H1 (cell line): ENCODE data around the gene SLX9. TPM values are rescaled to one million over a fixed set of nuclear protein-coding genes. Genes with fewer than 3 reads are reported as not detected.

Experiments used
- CTCF ChIA-PET: fragments of 300-600 bp; sonication (Branson Sonifier 250); formaldehyde crosslinking; loops from one replicate; lab custom pipeline; 2021; ENCODE audit not compliant: partially characterized antibody; lab: Charles Lee
- POLR2A ChIA-PET: fragments of 300-600 bp; sonication (Branson Sonifier 250); formaldehyde crosslinking; loops from one replicate; lab custom pipeline; 2021; ENCODE audit warnings: inconsistent platforms; ENCODE audit not compliant: partially characterized antibody; lab: Charles Lee
- DNase-seq, 2 experiments: peaks; one replicate each; pipeline versions ENCODE4 v3.0.0 to v3.0.0-alpha.2; 2010 to 2022; ENCODE audit warnings: low spot score in 2 of 2, low read depth in 1 of 2, mixed read lengths in 1 of 2
- FAIRE-seq: peaks from 2 replicates; lab custom pipeline; 2011; peaks lifted over from hg19 to GRCh38; lab: Jason Lieb, UNC
- H2AFZ ChIP-seq: 2 replicates; pipeline ENCODE4 v1.8.1; 2012; ENCODE audit warnings: low read length, inconsistent platforms
- H2AK5ac ChIP-seq: 2 replicates; pipeline ENCODE4 v1.6.1; 2013; ENCODE audit warnings: low read depth, low read length
- H2BK120ac ChIP-seq: replicated peaks from 2 replicates; pipeline ENCODE3; 2013; ENCODE audit warnings: low read depth, low read length, inconsistent platforms
- H2BK12ac ChIP-seq: 2 replicates; pipeline ENCODE4 v1.6.1; 2013; ENCODE audit warnings: low read depth, low read length
- H2BK15ac ChIP-seq: 2 replicates; pipeline ENCODE4 v1.6.1; 2013; ENCODE audit warnings: low read length
- H2BK20ac ChIP-seq: 2 replicates; pipeline ENCODE4 v1.6.1; 2013; ENCODE audit warnings: low read length
- H2BK5ac ChIP-seq: 2 replicates; pipeline ENCODE4 v1.6.1; 2013; ENCODE audit warnings: low read depth, low read length
- H3K14ac ChIP-seq: 2 replicates; pipeline ENCODE4 v1.6.1; 2013; ENCODE audit warnings: inconsistent platforms; ENCODE audit not compliant: insufficient read length
- H3K18ac ChIP-seq: 2 replicates; pipeline ENCODE4 v1.6.1; 2013; ENCODE audit warnings: low read length; ENCODE audit errors: extremely low read depth
- H3K23ac ChIP-seq: 2 replicates; pipeline ENCODE4 v1.6.1; 2013; ENCODE audit warnings: inconsistent platforms; ENCODE audit not compliant: insufficient read length
- H3K23me2 ChIP-seq: 2 replicates; pipeline ENCODE4 v1.6.1; 2013; ENCODE audit warnings: low read depth, low read length
- H3K27ac ChIP-seq: 2 replicates; pipeline ENCODE4 v1.6.1; 2011; ENCODE audit warnings: low read depth, low read length, inconsistent platforms
- H3K27me3 ChIP-seq, 4 experiments: replicated peaks in 1 of 4; 1 replicate in 1 of 4; 2 replicates in 3 of 4; pipeline versions ENCODE4 v1.6.1 to v1.8.1; 2011 to 2013; ENCODE audit warnings: low read length in 3 of 4, mild to moderate bottlenecking in 3 of 4, inconsistent platforms in 2 of 4, mixed read lengths in 2 of 4, moderate library complexity in 1 of 4; ENCODE audit not compliant: control insufficient read depth in 3 of 4, insufficient read depth in 3 of 4; ENCODE audit errors: extremely low read depth in 1 of 4
- H3K36me3 ChIP-seq, 4 experiments: 2 replicates each; pipeline versions ENCODE4 v1.6.1 to v1.8.1; 2011 to 2013; ENCODE audit warnings: mild to moderate bottlenecking in 4 of 4, low read length in 3 of 4, moderate library complexity in 2 of 4, control low read depth in 1 of 4, inconsistent platforms in 1 of 4; ENCODE audit not compliant: insufficient read depth in 4 of 4, control insufficient read depth in 2 of 4
- H3K4ac ChIP-seq: replicated peaks from 2 replicates; pipeline ENCODE3; 2013; ENCODE audit warnings: low read length, low read depth, mixed read lengths, inconsistent platforms; ENCODE audit not compliant: insufficient read length
- H3K4me1 ChIP-seq, 4 experiments: replicated peaks in 1 of 4; 1 replicate in 1 of 4; 2 replicates in 3 of 4; pipeline versions ENCODE4 v1.6.1 to v1.8.1; 2011 to 2013; ENCODE audit warnings: low read length in 3 of 4, inconsistent platforms in 2 of 4, mixed read lengths in 1 of 4; ENCODE audit not compliant: insufficient read depth in 4 of 4, control insufficient read depth in 3 of 4
- H3K4me2 ChIP-seq, 2 experiments: 2 replicates each; pipeline versions ENCODE4 v1.6.1 to v1.8.1; 2011 to 2013; ENCODE audit warnings: low read depth in 2 of 2, low read length in 2 of 2, control low read depth in 1 of 2, inconsistent platforms in 1 of 2, mild to moderate bottlenecking in 1 of 2; ENCODE audit not compliant: insufficient read depth in 1 of 2
- H3K4me3 ChIP-seq, 4 experiments: fragments of 200-600, 300-600 bp in 1 of 4; sonication (generic), shearing (Covaris generic), sonication (Bioruptor Twin) in 1 of 4; 2 replicates each; pipeline versions ENCODE4 v1.5.1 to v1.8.1; 2011 to 2016; ENCODE audit warnings: low read length in 4 of 4, low read depth in 3 of 4, control low read depth in 2 of 4, inconsistent platforms in 2 of 4, mild to moderate bottlenecking in 2 of 4, mixed read lengths in 1 of 4, moderate library complexity in 1 of 4; ENCODE audit not compliant: insufficient read depth in 2 of 4; ENCODE audit errors: extremely low read depth in 1 of 4
- H3K56ac ChIP-seq: replicated peaks from 2 replicates; pipeline ENCODE3; 2013; ENCODE audit warnings: low read depth, mild to moderate bottlenecking, mixed read lengths, low read length, inconsistent platforms; ENCODE audit not compliant: insufficient read length
- H3K79me1 ChIP-seq: 2 replicates; pipeline ENCODE4 v1.6.1; 2013; ENCODE audit warnings: low read depth, low read length, control low read depth
- H3K79me2 ChIP-seq, 2 experiments: 2 replicates each; pipeline versions ENCODE4 v1.6.1 to v1.8.1; 2012 to 2013; ENCODE audit warnings: low read length in 2 of 2, mild to moderate bottlenecking in 2 of 2, inconsistent platforms in 1 of 2; ENCODE audit not compliant: insufficient read depth in 2 of 2, control insufficient read depth in 1 of 2
- H3K9ac ChIP-seq, 4 experiments: replicated peaks in 1 of 4; 1 replicate in 1 of 4; 2 replicates in 3 of 4; pipeline versions ENCODE4 v1.6.1 to v1.8.1; 2011 to 2013; ENCODE audit warnings: low read depth in 3 of 4, low read length in 3 of 4, control low read depth in 2 of 4, mild to moderate bottlenecking in 2 of 4, moderate library complexity in 2 of 4, inconsistent platforms in 1 of 4; ENCODE audit errors: extremely low read depth in 1 of 4
- H3K9me3 ChIP-seq, 2 experiments: 2 replicates each; pipeline versions ENCODE4 v1.6.1 to v1.8.1; 2012 to 2013; ENCODE audit warnings: mild to moderate bottlenecking in 2 of 2, moderate library complexity in 2 of 2, control low read depth in 1 of 2, inconsistent platforms in 1 of 2, low read depth in 1 of 2, low read length in 1 of 2, mixed read lengths in 1 of 2; ENCODE audit not compliant: insufficient read depth in 2 of 2
- H4K20me1 ChIP-seq, 2 experiments: replicated peaks in 1 of 2; 2 replicates each; pipeline versions ENCODE3 to v1.8.1; 2011 to 2013; ENCODE audit warnings: inconsistent platforms in 2 of 2, low read length in 2 of 2, mild to moderate bottlenecking in 1 of 2; ENCODE audit not compliant: insufficient read depth in 2 of 2, control insufficient read depth in 1 of 2
- H4K5ac ChIP-seq: 2 replicates; pipeline ENCODE4 v1.6.1; 2013; ENCODE audit warnings: low read length, low read depth, mixed read lengths, inconsistent platforms; ENCODE audit not compliant: insufficient read length
- H4K8ac ChIP-seq: 2 replicates; pipeline ENCODE4 v1.8.0; 2013; ENCODE audit warnings: mild to moderate bottlenecking, moderate library complexity, low read length, inconsistent platforms; ENCODE audit not compliant: insufficient read depth; ENCODE audit errors: extremely low read depth
- H4K91ac ChIP-seq: replicated peaks from 2 replicates; pipeline ENCODE3; 2013; ENCODE audit warnings: low read length, mixed read lengths, inconsistent platforms; ENCODE audit not compliant: insufficient read length
- CHD2 ChIP-seq: IDR thresholded peaks from 2 replicates; pipeline ENCODE4 v1.6.1; 2012; ENCODE audit warnings: low read length, improper control_type of control experiment
- HDAC6 ChIP-seq: IDR thresholded peaks from one replicate; pipeline ENCODE4 v1.7.1; 2012; ENCODE audit warnings: low read depth, mild to moderate bottlenecking, inconsistent platforms, low read length, moderate library complexity
- KDM4A ChIP-seq: IDR thresholded peaks from one replicate; pipeline ENCODE4 v1.7.1; 2012; ENCODE audit warnings: low read depth, mild to moderate bottlenecking, moderate library complexity, low read length, inconsistent platforms; ENCODE audit not compliant: severe bottlenecking
- NANOG ChIP-seq: IDR thresholded peaks from 2 replicates; pipeline ENCODE4 v1.6.1; 2011; ENCODE audit warnings: low read length, low read depth, mild to moderate bottlenecking, inconsistent platforms; ENCODE audit not compliant: insufficient read depth, poor library complexity, severe bottlenecking
- NRF1 ChIP-seq: IDR thresholded peaks from 2 replicates; pipeline ENCODE4 v1.6.1; 2011; ENCODE audit warnings: mild to moderate bottlenecking, low read depth, low read length, improper control_type of control experiment
- POLR2A ChIP-seq, 2 experiments: IDR thresholded peaks; 1 replicate in 1 of 2; 2 replicates in 1 of 2; pipeline ENCODE4 v1.6.1; 2011; ENCODE audit warnings: low read depth in 2 of 2, low read length in 2 of 2, mild to moderate bottlenecking in 2 of 2; ENCODE audit errors: control extremely low read depth in 1 of 2
- SP2 ChIP-seq: IDR thresholded peaks from 2 replicates; pipeline ENCODE4 v1.6.1; 2012; ENCODE audit warnings: mild to moderate bottlenecking, low read length, inconsistent platforms
- SRF ChIP-seq: IDR thresholded peaks from 2 replicates; pipeline ENCODE4 v1.6.1; 2011; ENCODE audit warnings: mild to moderate bottlenecking, low read depth, low read length, moderate library complexity
- TBP ChIP-seq: IDR thresholded peaks from 2 replicates; pipeline ENCODE4 v1.6.1; 2011; ENCODE audit warnings: low read depth, low read length, improper control_type of control experiment
- TCF12 ChIP-seq: IDR thresholded peaks from 2 replicates; pipeline ENCODE4 v1.6.1; 2011; ENCODE audit warnings: low read depth, mild to moderate bottlenecking, low read length
- WGBS, 2 experiments: shearing (Covaris generic) in 1 of 2; methylation state at CpG; one replicate each; pipeline versions ENCODE4 v1.1.6 to v1.1.7; 2013 to 2015; ENCODE audit warnings: low lambda C conversion rate in 2 of 2, mixed read lengths in 2 of 2, inconsistent platforms in 1 of 2, low coverage in 1 of 2, missing lambda C conversion rate in 1 of 2; ENCODE audit not compliant: insufficient replicate concordance in 2 of 2, insufficient coverage in 1 of 2, insufficient read length in 1 of 2; ENCODE audit errors: extremely low coverage in 1 of 2, missing lambda C conversion rate in 1 of 2; 5-methylcytosine and 5-hydroxymethylcytosine counted together
- polyA plus RNA-seq, 7 experiments: library from polyadenylated mRNA; depleted of rRNA in 3 of 7; stranded (reverse) in 5 of 7; unstranded in 2 of 7; fragments of >200 nt in 5 of 7; fragments of 200-250 nt in 2 of 7; gene quantifications; 1 replicate in 5 of 7; 2 replicates in 1 of 7; 4 replicates in 1 of 7; pipeline versions ENCODE4 v1.2.1 to v1.2.3, GENCODE V29; 2011 to 2013; ENCODE audit warnings: missing spikeins in 2 of 7, mixed read lengths in 2 of 7
- total RNA-seq: library from RNA; stranded (reverse); fragmentation: NEBNext Ultra II Directional; extraction: Animal tissue kit (Norgen Biotek cat#: 25700); gene quantifications from 2 replicates; pipeline ENCODE4 v1.2.1, GENCODE V29; 2021
- TF ChIP-seq, protein P1 (sequence below): IDR thresholded peaks from 2 replicates; pipeline ENCODE4 v1.6.1; 2011; ENCODE audit warnings: low read length, improper control_type of control experiment

The SLX9 gene
- total and polyA plus RNA-seq, 2 of the 8 experiments (the other 6 are each of a cell fraction or from before 2014, with no cell fraction given): 17.7 to 57.3 TPM

DNA sequence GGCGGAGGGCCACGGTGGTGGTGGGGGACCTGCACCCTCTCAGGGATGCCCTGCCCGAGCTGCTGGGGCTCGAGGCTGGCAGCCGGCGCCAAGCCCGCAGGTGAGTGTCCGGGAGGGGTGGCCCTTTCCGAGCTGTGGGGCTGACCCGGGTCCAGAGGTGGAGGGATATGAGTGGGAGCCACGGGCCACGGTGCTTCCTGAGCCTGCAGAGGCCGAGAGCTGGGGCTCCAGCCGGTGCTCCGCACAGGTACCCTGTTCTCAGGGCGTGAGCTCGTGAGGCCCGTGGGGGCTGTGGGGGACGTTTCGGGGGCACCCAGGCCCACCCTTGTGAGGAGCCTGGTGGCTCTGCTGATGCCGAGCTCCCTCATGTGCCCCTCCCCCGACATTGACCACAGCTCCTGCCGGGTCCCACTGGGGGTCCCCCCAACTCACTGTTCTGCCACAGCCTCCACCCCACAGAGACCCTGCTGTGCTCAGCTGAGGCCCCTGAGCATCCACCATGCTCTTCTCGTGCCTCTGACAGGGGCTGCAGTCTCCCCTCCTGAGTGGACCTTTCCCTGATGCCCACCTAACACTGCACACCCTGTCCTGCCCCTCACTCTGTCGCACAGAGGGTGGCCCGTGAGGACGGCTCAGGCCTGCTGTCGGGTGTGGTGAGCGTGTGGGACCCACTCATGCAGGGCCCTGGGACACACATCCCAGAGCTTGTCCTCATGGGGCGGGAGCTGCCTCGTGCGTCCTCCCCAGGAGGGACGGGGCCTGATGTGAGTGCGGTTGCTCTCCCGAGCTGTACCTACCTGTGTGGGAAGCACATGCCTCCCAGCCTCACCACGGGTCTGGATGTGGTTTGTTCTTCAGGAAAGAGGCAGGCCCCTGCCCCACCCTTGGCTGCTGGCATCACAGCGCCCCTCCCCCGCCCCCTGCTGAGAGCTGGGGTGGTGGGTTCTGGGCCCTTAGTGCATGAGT, 27.5 kb downstream of the SLX9 start:
- Histone ChIP-seq H3K14ac (no peak overlapping the region), H3K27me3 (no peaks in the 10 kb centered on the region), H2BK5ac (no peak overlapping the region), H2BK15ac (no peak overlapping the region), H3K23me2 (no peaks in the 10 kb centered on the region), H3K27ac (no peak overlapping the region), H2BK20ac (no peak overlapping the region), H3K36me3 (peaks cover 2 to 21% (median 12%) of the 10 kb centered on the region in 4 experiments), H3K56ac (no peak overlapping the region), H3K9ac (no peak overlapping the region), H3K4ac (no peak overlapping the region), H2BK12ac (no peak overlapping the region), H3K79me2 (peaks cover 0 to 28% of the 10 kb centered on the region in 2 experiments; a peak in 2 of 4 replicates), H3K9me3 (no peaks in the 10 kb centered on the region), H3K79me1 (peaks cover 5% of the 10 kb centered on the region), H3K4me1 (no peaks in the 10 kb centered on the region; a peak in 1 of 7 replicates), H2AFZ (no peak overlapping the region), H4K5ac (no peak overlapping the region), H3K18ac (no peak overlapping the region), H2BK120ac (no peak overlapping the region), H4K20me1 (peaks cover 10 to 17% of the 10 kb centered on the region in 2 experiments), H4K8ac (no peak overlapping the region), H2AK5ac (no peak overlapping the region), H3K4me2 (no peak overlapping the region), H4K91ac (no peak overlapping the region), H3K23ac (no peak overlapping the region), H3K4me3 (no peak overlapping the region)
- DNase-seq (no peak), FAIRE-seq (no peak)
- CTCF ChIA-PET: interaction anchor here (0.9 to 2.9 kb wide), 6 partner anchors 9 to 171 kb away, joined by 3 to 14 read pairs (median 4); no protein-coding TSS in a partner anchor
- 89% methylated on average over 38 of the region's 38 CpGs; no CpG with 5 or more reads in 1 of the 2 experiments for WGBS, 2 experiments
- POLR2A ChIA-PET: interaction anchor here (0.5 to 1.4 kb wide), 2 partner anchors 9 to 50 kb away, joined by 3 to 6 read pairs; no protein-coding TSS in a partner anchor
- TF ChIP-seq, protein P1, sequence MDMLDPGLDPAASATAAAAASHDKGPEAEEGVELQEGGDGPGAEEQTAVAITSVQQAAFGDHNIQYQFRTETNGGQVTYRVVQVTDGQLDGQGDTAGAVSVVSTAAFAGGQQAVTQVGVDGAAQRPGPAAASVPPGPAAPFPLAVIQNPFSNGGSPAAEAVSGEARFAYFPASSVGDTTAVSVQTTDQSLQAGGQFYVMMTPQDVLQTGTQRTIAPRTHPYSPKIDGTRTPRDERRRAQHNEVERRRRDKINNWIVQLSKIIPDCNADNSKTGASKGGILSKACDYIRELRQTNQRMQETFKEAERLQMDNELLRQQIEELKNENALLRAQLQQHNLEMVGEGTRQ: no peak
- TF ChIP-seq HDAC6 (no peak), NANOG (no peak), NRF1 (no peak), POLR2A (IDR thresholded peaks at IDR 0.05; ENCODE audit: control extremely low read depth in 1 of 2, low read depth in 2 of 2, low read length in 2 of 2) (no peak), CHD2 (no peak), SRF (no peak), KDM4A (no peak), SP2 (no peak), TBP (no peak), TCF12 (no peak)
